Hepatocyte (in vitro differentiated cells): ENCODE results near the gene NDUFAF8.

Experiments used
- EZH2phosphoT487 ChIP-seq: fragments of 200-600 bp; sonication (generic); IDR thresholded peaks from one replicate; pipeline ENCODE4 v1.6.1; 2018; ENCODE audit warnings: antibody characterized with exemption, mild to moderate bottlenecking, low read depth, moderate library complexity; ENCODE audit not compliant: unreplicated experiment, severe bottlenecking
- TF ChIP-seq, protein P1 (sequence below): fragments of 200-600 bp; sonication (generic); IDR thresholded peaks from 2 replicates; pipeline ENCODE4 v1.5.1; 2016; ENCODE audit warnings: antibody characterized with exemption, mild to moderate bottlenecking; ENCODE audit not compliant: poor library complexity

GRCh38 chr17:81287741-81288430, 48.8 kb downstream of the NDUFAF8 start:
- TF ChIP-seq, protein P1, sequence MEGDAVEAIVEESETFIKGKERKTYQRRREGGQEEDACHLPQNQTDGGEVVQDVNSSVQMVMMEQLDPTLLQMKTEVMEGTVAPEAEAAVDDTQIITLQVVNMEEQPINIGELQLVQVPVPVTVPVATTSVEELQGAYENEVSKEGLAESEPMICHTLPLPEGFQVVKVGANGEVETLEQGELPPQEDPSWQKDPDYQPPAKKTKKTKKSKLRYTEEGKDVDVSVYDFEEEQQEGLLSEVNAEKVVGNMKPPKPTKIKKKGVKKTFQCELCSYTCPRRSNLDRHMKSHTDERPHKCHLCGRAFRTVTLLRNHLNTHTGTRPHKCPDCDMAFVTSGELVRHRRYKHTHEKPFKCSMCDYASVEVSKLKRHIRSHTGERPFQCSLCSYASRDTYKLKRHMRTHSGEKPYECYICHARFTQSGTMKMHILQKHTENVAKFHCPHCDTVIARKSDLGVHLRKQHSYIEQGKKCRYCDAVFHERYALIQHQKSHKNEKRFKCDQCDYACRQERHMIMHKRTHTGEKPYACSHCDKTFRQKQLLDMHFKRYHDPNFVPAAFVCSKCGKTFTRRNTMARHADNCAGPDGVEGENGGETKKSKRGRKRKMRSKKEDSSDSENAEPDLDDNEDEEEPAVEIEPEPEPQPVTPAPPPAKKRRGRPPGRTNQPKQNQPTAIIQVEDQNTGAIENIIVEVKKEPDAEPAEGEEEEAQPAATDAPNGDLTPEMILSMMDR: no peak
- TF ChIP-seq EZH2phosphoT487: no peak
